Ovary (tissue), 3 donors: Measurements from ENCODE around the gene GRIK1.

Source experiments
- CTCF ChIP-seq, 3 donors: fragments of 450-650 bp in 2 of 3; fragments of 200-600 bp in 1 of 3; IDR thresholded peaks; one replicate each; pipeline versions ENCODE4 v1.5.1 to v1.8.0; 2016 to 2022; ENCODE audit warnings: antibody characterized with exemption in 3 of 3, mild to moderate bottlenecking in 1 of 3
- EP300 ChIP-seq: sonication (generic); formaldehyde crosslinking; IDR thresholded peaks from one replicate; pipeline ENCODE4 v1.6.1; 2017; ENCODE audit warnings: antibody characterized with exemption
- POLR2A ChIP-seq: fragments of 450-650 bp; IDR thresholded peaks from one replicate; pipeline ENCODE4 v1.6.1; 2017; ENCODE audit warnings: antibody characterized with exemption, mild to moderate bottlenecking, moderate library complexity
- donor health status: DM: no; HTN: no; CAD: no.

GRCh38 chr21:29810871-29811270 lies 128.9 kb downstream of the GRIK1 start:
- TF ChIP-seq CTCF (IDR thresholded peaks at IDR 0.05), result no peak
- no peak for TF ChIP-seq POLR2A
- TF ChIP-seq EP300, result no peak
